Ectodermal cell (in vitro differentiated cells): ENCODE measurements around the gene BTBD9.

ENCODE experiments used
- H3K27ac ChIP-seq: 2 replicates; pipeline ENCODE4 v1.7.0; 2013; ENCODE audit warnings: mild to moderate bottlenecking, low read depth, low read length; ENCODE audit not compliant: insufficient read depth, poor library complexity, severe bottlenecking
- H3K27me3 ChIP-seq: 2 replicates; pipeline ENCODE4 v1.7.0; 2013; ENCODE audit warnings: mild to moderate bottlenecking, low read length; ENCODE audit not compliant: insufficient read depth, control insufficient read depth, poor library complexity, severe bottlenecking
- H3K36me3 ChIP-seq: one replicate; pipeline ENCODE4 v1.7.0; 2013; ENCODE audit warnings: low read length; ENCODE audit not compliant: control insufficient read depth, insufficient read depth
- H3K4me1 ChIP-seq: one replicate; pipeline ENCODE4 v1.7.0; 2013; ENCODE audit warnings: low read length; ENCODE audit not compliant: control insufficient read depth, insufficient read depth
- H3K4me3 ChIP-seq: 2 replicates; pipeline ENCODE4 v1.7.0; 2013; ENCODE audit warnings: low read depth, low read length, control low read depth; ENCODE audit not compliant: insufficient read depth
- H3K9me3 ChIP-seq: 2 replicates; pipeline ENCODE4 v1.7.0; 2013; ENCODE audit warnings: mild to moderate bottlenecking, low read length, moderate library complexity; ENCODE audit not compliant: control insufficient read depth
- WGBS, 2 experiments: methylation state at CpG; one replicate each; pipeline ENCODE4 v1.1.7; 2013; ENCODE audit warnings: missing lambda C conversion rate in 2 of 2; 5-methylcytosine and 5-hydroxymethylcytosine counted together

The BTBD9 gene

DNA sequence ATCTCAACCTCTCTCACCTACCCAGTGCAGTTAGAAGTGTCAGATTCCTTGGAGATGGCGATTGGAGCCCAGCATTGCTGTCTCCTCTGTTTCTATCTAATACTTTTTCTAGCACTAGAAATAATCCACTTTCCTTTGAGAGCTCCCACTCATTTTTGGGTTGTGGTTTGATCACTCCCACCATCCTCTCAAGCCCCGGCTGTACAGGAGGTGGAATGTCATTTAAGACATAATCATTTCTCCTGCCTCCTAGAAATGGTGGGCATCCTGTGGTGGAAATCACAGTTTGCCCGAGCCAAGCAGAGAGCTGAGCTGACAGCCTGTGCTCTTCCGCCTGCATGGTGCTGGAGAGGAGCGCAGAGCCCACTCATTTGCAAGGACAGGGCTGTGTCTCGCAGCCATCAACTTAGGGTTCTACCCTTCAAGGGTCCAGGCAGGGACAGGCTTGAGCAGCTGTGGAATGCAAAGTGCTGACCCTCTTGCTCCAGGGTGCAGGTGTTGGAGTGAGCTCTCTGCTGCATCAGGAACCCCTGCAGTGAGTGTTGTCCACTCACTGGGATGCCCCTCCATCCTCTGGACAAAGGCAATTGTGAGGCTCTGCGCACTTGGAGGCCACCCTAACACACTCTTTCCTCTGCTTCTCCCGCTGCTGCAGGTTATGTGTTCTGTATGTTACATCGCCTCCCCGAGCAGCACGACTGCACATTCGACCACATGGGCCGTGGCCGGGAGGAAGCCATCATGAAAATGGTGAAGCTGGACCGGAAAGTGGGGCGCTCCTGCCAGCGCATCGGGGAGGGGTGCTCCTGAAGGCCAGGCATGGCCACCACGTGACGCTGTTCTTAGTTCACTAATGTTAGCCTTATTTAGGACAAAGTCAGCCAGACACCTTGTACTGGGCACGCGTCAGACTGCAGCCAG lies 487.9 kb downstream of the BTBD9 start:
- no peak overlapping the region for H3K4me3 ChIP-seq
- H3K4me1 ChIP-seq: peaks cover 33% of the 10 kb centered on the region
- no peaks in the 10 kb centered on the region for H3K9me3 ChIP-seq
- WGBS, 2 experiments: 95 to 96% methylated on average over 21 to 22 of the region's 22 CpGs
- H3K27me3 ChIP-seq: no peaks in the 10 kb centered on the region
- no peaks in the 10 kb centered on the region for H3K36me3 ChIP-seq
- H3K27ac ChIP-seq: no peak overlapping the region

- Histone ChIP-seq H3K27ac (no peak overlapping the region), H3K4me1 (peaks cover 39% of the 10 kb centered on the region), H3K4me3 (no peak overlapping the region), H3K9me3 (no peaks in the 10 kb centered on the region), H3K27me3 (no peaks in the 10 kb centered on the region), H3K36me3 (no peaks in the 10 kb centered on the region)
- 90% methylated on average over 11 of the region's 11 CpGs for WGBS, 2 experiments
Observed at GRCh38 chr6:38150681-38151296, 488.9 kb downstream of the BTBD9 start.

- 93 to 96% methylated on average over 3 of the region's 3 CpGs for WGBS, 2 experiments
- Histone ChIP-seq H3K4me3 (no peak overlapping the region), H3K9me3 (no peaks in the 10 kb centered on the region), H3K27ac (no peak overlapping the region), H3K27me3 (no peaks in the 10 kb centered on the region), H3K4me1 (peaks cover 35% of the 10 kb centered on the region), H3K36me3 (no peaks in the 10 kb centered on the region)
Observed at GRCh38 chr6:38150021-38150420, 489.7 kb downstream of the BTBD9 start.

DNA sequence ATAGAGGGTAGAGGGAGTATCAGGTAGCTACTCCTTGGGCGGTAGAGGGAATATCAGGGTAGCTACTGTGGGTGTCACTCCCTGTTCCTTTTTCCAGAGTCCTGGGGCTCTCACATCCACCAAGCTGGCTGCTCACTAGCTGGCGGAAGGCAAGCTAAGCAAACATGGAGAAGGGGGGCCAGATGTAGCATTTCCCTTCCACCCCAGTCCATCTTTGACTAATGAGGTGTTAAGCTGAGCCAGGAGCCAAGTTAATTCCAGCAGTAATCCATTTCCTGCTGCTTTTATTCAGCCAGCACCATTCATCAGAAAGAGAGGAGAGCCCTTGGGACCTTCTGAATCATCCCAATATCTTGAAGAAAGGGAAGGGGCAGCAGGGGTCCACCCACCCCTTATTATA lies 490.2 kb downstream of the BTBD9 start:
- H3K4me1 ChIP-seq: peaks cover 33% of the 10 kb centered on the region
- no peaks in the 10 kb centered on the region for H3K9me3 ChIP-seq
- no peaks in the 10 kb centered on the region for H3K27me3 ChIP-seq
- WGBS, 2 experiments: 50 to 63% methylated on average over 2 of the region's 2 CpGs
- no peak overlapping the region for H3K4me3 ChIP-seq
- no peak overlapping the region for H3K27ac ChIP-seq
- no peaks in the 10 kb centered on the region for H3K36me3 ChIP-seq

DNA sequence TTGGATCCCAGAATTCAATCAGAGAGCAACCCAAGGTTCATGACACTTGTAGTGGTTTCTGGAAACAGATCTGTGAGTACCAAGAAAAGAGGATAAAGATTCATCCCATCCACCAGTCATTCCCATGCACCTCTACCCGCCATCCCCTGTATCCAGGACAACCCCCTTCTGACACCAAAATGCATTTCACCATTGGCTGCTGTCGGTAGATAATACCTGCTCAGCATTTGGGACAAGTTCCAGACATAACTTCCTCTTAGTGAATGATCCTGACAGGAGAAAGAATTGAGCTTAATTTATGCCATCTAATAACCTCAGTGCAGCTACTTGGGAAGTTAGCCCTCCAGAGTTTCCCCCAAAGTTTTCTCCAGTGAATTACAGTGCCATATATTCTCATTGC lies 491.1 kb downstream of the BTBD9 start:
- Histone ChIP-seq H3K27ac (no peak overlapping the region), H3K9me3 (no peaks in the 10 kb centered on the region), H3K4me3 (no peak overlapping the region), H3K36me3 (no peaks in the 10 kb centered on the region), H3K27me3 (no peaks in the 10 kb centered on the region), H3K4me1 (peaks cover 29% of the 10 kb centered on the region)
- WGBS, 2 experiments: 80 to 93% methylated on average over 2 of the region's 2 CpGs

- Histone ChIP-seq H3K9me3 (no peaks in the 10 kb centered on the region), H3K27me3 (no peaks in the 10 kb centered on the region), H3K4me1 (peaks cover 44% of the 10 kb centered on the region), H3K4me3 (no peak overlapping the region), H3K27ac (no peak overlapping the region), H3K36me3 (no peaks in the 10 kb centered on the region)
- 95 to 98% methylated on average over 1 of the region's 1 CpG for WGBS, 2 experiments
Observed at GRCh38 chr6:38146734-38147027, 493.0 kb downstream of the BTBD9 start.

DNA sequence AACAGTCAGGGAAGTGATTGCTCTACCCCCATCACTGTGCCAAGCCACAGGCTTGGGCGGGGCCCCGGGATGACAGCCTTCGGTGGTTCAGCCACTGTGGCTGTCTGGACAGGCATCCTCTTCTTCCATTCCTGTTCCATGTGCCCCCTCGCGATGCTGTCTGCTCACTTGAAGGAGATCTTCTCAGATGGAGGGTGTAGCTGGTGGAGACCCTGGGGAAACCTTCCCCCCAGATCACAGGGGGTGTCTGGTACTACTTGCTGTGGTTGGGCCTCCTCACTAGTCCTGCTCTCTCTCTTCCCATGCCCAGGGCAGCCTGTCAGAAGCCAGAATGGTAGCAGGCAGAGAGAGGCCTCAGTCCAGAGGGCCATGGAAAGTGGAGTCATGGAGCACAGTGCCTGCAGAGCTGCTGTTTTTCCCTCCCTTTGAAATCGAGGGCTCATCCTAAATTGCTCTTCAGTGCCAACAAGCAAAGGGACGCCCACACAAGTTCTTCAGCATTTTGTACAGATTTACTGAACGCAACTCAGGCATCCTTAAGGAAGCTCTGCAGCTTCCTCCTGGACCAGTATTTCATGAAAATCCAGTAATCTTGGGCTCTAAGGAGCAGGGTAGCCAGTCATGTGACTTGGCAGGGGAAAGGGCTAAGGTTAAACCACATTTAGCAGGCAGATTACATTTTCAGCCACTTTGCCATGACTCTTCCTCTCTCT lies 493.6 kb downstream of the BTBD9 start:
- Histone ChIP-seq H3K9me3 (no peaks in the 10 kb centered on the region), H3K4me1 (peaks cover 46% of the 10 kb centered on the region), H3K4me3 (no peak overlapping the region), H3K27ac (no peak overlapping the region), H3K27me3 (no peaks in the 10 kb centered on the region), H3K36me3 (no peaks in the 10 kb centered on the region)
- WGBS, 2 experiments: 91 to 93% methylated on average over 8 of the region's 8 CpGs

DNA sequence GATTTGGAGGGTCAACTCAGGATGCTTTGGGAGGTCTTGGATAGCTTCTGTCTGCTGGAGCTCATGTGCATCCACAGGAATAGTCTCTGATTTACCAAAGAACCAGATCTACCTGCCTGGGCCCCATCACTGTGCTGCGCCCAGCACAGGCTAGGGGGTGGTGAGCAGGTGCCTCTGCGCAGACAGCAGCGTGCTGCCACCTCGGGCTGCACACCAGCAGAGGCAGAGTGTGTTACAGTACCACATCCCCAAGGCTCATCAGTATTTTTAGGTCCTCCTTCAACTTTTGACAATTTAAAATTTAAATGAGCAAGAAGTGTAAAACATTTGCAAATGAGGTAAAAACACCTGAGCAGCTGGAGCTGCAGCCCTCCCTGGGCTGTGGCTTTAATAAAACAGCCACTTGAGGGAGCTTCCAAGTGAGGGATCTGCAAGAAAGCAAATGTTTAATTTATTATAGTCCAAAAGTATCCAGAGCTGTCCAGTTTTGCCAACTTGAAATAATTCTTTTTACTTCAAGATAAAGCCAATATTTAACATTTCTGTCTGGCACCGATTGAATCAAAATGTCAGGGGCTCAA lies 495.3 kb downstream of the BTBD9 start:
- no peaks in the 10 kb centered on the region for H3K9me3 ChIP-seq
- WGBS, 2 experiments: 93 to 97% methylated on average over 5 of the region's 5 CpGs
- no peaks in the 10 kb centered on the region for H3K36me3 ChIP-seq
- no peak overlapping the region for H3K4me3 ChIP-seq
- no peak overlapping the region for H3K27ac ChIP-seq
- H3K27me3 ChIP-seq: no peaks in the 10 kb centered on the region
- peaks cover 52% of the 10 kb centered on the region for H3K4me1 ChIP-seq

DNA sequence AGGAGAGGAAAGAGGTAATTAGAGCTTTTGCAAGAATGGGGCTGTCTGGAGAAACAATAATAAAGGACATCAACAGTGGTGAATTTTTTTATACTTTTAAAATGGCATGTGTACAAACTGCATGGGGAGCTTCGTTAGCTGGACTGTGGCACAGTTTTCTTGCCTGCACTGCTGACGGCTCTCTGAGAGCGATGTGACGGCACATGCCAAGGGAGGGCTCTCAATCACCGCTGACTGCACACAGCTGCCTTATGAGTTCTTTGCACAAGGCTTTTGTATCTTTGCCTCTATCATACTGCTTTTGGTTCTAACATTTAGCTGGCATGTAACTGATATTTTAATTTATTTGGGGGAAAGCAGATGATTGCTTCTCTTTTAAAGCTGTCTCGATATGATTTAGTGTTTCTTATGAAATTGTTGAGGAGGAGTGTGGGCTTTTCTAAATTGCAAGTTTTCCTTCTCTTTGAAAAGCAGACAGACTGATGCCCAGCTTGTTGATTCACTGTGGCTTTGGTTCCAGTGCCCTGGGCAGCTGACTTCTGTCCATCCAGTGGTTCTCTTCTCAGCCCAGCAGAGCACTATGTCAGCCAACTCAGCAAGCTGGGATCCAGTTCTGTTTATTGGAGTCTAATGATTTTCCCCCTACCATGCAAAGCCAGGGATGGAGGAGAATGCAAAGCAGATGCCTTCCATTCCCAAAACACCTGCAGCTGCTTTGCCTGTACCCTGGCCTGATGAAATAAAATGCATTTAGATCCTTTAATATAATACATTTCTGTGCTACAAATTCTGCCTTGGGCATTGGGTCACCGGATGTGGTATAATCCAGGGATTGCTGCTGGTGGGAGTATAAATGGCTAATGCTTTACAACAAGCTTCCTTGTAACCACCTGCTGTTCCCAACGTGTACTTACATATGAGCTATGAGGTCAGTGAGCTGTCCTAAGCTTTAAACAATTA lies 496.3 kb downstream of the BTBD9 start:
- Histone ChIP-seq H3K27ac (no peak overlapping the region), H3K9me3 (no peaks in the 10 kb centered on the region), H3K36me3 (no peaks in the 10 kb centered on the region), H3K4me1 (peaks cover 42% of the 10 kb centered on the region), H3K4me3 (no peak overlapping the region), H3K27me3 (no peaks in the 10 kb centered on the region)
- WGBS, 2 experiments: 94 to 95% methylated on average over 7 of the region's 8 CpGs
